Measurements from ENCODE around the gene EGR1.

The EGR1 gene

DNA sequence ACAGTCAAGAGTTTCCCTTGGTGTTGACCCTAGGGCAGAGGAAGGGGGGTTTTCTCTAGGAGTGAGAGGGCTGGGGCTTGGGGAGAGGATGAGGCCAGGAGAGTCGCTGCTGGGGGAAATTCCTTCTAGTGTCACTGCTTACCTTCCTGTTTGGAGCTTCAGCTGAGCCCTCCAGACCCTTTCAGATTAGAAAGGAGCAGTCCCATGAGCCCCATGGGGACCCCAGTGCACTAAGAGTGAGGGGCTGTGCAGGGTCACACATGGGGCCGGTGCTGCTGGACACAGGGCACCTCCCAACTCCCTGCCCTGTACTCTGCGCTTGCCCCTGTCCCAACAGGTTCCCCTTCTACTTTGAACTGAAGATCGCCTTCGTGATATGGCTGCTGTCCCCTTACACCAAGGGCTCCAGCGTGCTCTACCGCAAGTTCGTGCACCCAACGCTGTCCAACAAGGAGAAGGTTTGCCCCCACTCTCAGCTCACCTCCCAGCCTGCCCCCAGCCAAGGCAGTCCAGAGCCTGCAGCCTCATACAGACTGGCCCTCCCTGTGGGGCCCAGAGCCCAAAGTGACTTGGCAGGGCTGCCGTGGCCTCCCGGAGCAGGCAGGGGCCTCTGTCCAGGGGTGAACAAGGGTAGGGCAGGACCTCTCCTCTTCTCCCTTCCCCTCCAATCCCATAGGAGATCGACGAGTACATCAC lies 21.1 kb upstream of the EGR1 start:
- Histone ChIP-seq H3K4me3 (ENCODE audit: extremely low read depth, insufficient read depth, low read length, poor library complexity, severe bottlenecking) (no peak overlapping the region), H3K27ac (ENCODE audit: low read depth, low read length, severe bottlenecking) (no peak overlapping the region), H3K4me1 (ENCODE audit: control insufficient read depth, insufficient read depth, low read length, poor library complexity, severe bottlenecking) (peaks cover 9% of the 10 kb centered on the region), H3K9me3 (ENCODE audit: control insufficient read depth, low read length) (no peaks in the 10 kb centered on the region), H3K36me3 (ENCODE audit: control insufficient read depth, insufficient read depth, low read length) (no peaks in the 10 kb centered on the region)
- WGBS, 2 experiments (ENCODE audit: insufficient coverage in 2 of 2), result 96 to 97% methylated on average over 8 to 9 of the region's 13 CpGs

DNA sequence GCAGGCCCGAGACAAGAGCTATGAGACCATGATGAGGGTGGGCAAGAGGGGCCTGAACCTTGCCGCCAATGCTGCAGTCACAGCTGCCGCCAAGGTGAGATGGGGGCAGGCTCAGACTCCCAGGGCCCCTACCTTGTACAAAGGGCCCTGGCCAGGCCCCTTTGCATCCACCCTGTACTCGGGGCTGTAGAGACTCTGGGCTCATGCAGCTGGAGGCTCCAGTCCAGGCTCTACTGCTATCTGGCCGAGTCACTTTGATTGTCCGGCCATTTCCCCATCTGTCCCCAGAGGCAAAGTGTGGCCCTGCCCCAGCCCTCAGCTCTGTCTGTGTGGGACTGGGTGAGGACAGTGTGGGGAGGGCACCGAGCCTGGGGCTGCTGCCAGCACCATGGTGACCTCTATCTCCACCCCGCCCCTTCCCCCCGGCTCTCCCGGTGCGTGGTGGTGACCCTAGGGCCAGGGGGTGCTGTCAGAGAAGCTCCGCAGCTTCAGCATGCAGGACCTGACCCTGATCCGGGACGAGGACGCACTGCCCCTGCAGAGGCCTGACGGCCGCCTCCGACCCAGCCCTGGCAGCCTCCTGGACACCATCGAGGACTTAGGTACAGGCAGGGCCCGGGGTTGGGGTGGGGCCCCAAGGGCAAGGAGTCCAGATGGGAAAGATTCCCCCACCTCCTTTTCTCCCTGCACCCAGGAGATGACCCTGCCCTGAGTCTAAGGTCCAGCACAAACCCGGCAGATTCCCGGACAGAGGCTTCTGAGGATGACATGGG lies 20.3 kb upstream of the EGR1 start:
- Histone ChIP-seq H3K4me3 (ENCODE audit: extremely low read depth, insufficient read depth, low read length, poor library complexity, severe bottlenecking) (no peak overlapping the region), H3K9me3 (ENCODE audit: control insufficient read depth, low read length) (no peaks in the 10 kb centered on the region), H3K27ac (ENCODE audit: low read depth, low read length, severe bottlenecking) (no peak overlapping the region), H3K36me3 (ENCODE audit: control insufficient read depth, insufficient read depth, low read length) (no peaks in the 10 kb centered on the region), H3K4me1 (ENCODE audit: control insufficient read depth, insufficient read depth, low read length, poor library complexity, severe bottlenecking) (peaks cover 3% of the 10 kb centered on the region)
- WGBS, 2 experiments (ENCODE audit: insufficient coverage in 2 of 2), result 90 to 93% methylated on average over 20 to 22 of the region's 22 CpGs

DNA sequence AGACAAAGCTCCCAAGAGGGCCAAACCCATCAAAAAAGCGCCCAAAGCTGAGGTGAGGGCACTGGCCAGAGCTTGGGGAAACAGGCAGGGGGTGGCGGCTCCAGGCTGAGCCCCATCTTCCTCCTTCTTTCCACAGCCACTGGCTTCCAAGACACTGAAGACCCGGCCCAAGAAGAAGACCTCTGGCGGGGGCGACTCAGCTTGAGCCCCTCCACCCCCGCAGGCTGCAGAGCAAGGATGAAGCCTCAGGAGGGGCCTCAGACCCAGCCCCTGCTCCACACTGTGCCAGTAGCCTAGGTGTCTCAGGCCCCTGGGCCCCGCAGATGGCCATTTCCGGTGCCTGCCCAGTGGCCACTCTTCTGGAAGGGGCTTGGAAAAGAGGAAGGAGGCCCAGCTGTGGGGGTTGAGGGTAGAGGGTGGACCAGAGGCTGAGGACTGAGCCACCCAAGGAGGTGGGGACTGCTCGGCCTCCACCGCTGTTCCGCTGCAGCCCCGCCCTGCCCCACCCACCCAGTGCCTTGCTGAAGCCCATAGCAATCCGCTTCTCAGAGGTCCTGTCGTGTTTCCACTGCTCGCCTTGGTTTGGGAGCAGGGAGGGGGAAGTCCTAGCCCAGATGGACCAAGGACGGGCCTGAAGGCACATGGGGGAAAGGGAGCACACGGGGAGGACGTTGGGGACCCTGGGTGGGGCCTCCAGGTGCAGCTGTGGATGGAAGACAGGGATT lies 19.6 kb upstream of the EGR1 start:
- 93 to 94% methylated on average over 10 to 11 of the region's 18 CpGs for WGBS, 2 experiments (ENCODE audit: insufficient coverage in 2 of 2)
- H3K27ac ChIP-seq (ENCODE audit: low read depth, low read length, severe bottlenecking), result no peak overlapping the region
- peaks cover 3% of the 10 kb centered on the region for H3K4me1 ChIP-seq (ENCODE audit: control insufficient read depth, insufficient read depth, low read length, poor library complexity, severe bottlenecking)
- no peak overlapping the region for H3K4me3 ChIP-seq (ENCODE audit: extremely low read depth, insufficient read depth, low read length, poor library complexity, severe bottlenecking)
- H3K9me3 ChIP-seq (ENCODE audit: control insufficient read depth, low read length), result no peaks in the 10 kb centered on the region
- H3K36me3 ChIP-seq (ENCODE audit: control insufficient read depth, insufficient read depth, low read length), result no peaks in the 10 kb centered on the region

DNA sequence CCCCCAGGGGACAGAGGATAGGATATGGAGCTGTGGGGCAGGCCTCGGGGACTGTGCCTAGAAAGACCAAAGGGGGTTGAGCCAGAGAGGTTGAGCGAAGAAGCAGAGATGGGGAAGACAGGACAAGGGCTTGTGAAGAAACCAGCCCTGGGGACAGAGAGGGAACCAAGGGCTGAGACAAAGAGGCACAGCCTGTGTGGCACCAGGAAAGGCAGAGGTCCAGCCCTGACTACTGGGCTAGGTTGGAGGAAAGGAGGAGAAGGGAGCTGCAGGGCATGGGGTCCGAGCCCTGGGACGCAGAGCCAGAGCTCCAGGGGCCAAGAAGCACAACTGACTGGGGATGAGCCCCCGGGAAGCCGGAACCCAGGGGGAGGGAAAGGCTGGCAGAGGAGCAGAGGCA lies 17.2 kb upstream of the EGR1 start:
- no peak overlapping the region for H3K4me3 ChIP-seq (ENCODE audit: extremely low read depth, insufficient read depth, low read length, poor library complexity, severe bottlenecking)
- no peaks in the 10 kb centered on the region for H3K9me3 ChIP-seq (ENCODE audit: control insufficient read depth, low read length)
- H3K36me3 ChIP-seq (ENCODE audit: control insufficient read depth, insufficient read depth, low read length), result no peaks in the 10 kb centered on the region
- WGBS, 2 experiments (ENCODE audit: insufficient coverage in 2 of 2), result 86 to 92% methylated on average over 5 to 6 of the region's 6 CpGs
- no peak overlapping the region for H3K27ac ChIP-seq (ENCODE audit: low read depth, low read length, severe bottlenecking)
- H3K4me1 ChIP-seq (ENCODE audit: control insufficient read depth, insufficient read depth, low read length, poor library complexity, severe bottlenecking), result peaks cover 3% of the 10 kb centered on the region

DNA sequence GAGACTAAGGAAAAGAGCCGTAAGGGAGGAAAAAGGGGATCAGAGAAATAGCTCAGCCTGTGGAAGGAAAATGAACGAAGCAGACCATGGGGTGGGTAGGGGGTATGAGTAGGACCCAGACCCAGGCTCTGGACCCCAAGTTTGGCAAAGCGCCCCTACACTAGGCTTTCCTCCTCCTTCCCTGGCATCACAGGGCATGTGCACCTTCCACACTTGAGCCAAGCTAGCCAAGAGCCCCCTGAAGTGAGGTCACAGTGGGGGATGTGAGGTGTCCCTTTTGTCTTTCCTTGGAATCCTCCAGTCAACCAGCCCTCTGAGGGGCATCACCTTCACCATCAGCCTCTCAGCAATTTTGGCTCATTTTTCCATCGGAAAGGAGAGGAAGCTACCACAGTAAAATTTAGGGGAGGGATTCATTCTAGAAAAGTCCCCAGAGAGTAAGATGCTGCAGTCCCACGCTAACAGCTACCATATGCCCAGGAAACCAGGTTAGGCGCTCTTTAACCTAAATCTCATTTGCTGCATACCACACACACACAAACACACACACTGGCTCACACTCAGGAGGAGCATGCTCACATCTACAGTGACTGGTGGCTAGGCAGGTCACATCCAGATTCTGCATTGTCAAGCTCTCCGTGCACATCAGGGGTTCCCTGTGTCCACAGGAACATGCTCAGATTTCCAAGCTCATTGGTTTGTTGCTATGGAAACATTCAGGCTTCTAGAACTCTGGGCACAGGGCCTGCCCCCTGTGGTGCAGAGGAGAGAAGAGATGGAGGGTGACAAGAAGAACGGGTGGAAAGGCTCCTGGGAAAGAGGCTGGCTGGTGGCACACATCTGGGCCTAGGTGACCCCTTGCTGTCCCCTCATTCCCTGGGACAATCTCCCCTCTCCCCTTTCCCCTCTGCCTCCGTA lies 16.5 kb upstream of the EGR1 start:
- Histone ChIP-seq H3K4me1 (ENCODE audit: control insufficient read depth, insufficient read depth, low read length, poor library complexity, severe bottlenecking) (peaks cover 3% of the 10 kb centered on the region), H3K27ac (ENCODE audit: low read depth, low read length, severe bottlenecking) (no peak overlapping the region)
- 87 to 93% methylated on average over 4 to 6 of the region's 9 CpGs for WGBS, 2 experiments (ENCODE audit: insufficient coverage in 2 of 2)

DNA sequence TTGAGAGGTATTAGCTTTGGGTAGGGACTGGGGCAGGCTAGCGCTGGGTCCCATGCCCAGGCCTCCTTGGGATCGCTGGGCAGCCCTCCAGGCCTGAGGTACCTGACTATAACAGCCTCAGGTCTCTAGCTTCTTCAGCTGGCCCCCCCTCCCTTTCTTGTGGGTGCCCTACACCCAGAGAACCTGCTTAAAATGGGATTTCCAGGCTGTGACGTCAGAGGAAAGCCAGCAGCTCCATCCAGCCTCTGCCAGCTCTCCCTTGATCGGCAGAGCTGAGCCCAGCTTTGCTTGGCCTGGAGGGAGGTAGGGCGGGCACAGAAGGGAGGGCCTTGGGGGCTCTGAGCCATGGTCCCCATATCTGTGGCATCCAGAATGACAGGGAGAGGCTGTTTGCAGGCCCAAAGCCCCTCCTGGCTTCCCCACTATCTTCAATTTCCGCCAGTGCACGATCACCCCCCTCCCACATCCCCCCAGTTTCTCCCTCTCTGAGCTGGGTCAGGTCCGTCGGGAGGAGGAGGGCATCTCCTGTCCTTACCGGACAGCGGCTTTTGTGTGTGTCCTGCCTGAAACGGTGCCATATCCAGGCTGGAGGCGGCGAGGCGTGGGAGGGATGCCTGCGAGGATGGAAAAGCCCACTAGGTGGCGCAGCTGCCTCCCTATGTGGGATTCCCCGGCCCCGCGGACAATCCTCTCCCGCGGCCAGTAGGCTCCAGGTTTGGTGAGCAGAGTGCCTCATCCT lies 15.6 kb upstream of the EGR1 start:
- H3K4me1 ChIP-seq (ENCODE audit: control insufficient read depth, insufficient read depth, low read length, poor library complexity, severe bottlenecking), result peaks cover 3% of the 10 kb centered on the region
- 12 to 24% methylated on average over 19 to 20 of the region's 22 CpGs for WGBS, 2 experiments (ENCODE audit: insufficient coverage in 2 of 2)
- H3K4me3 ChIP-seq (ENCODE audit: extremely low read depth, insufficient read depth, low read length, poor library complexity, severe bottlenecking), result no peak overlapping the region
- no peaks in the 10 kb centered on the region for H3K36me3 ChIP-seq (ENCODE audit: control insufficient read depth, insufficient read depth, low read length)
- no peak overlapping the region for H3K27ac ChIP-seq (ENCODE audit: low read depth, low read length, severe bottlenecking)
- no peaks in the 10 kb centered on the region for H3K9me3 ChIP-seq (ENCODE audit: control insufficient read depth, low read length)

More for the DNA sequence above, 16.5 kb upstream of the EGR1 start:
- Histone ChIP-seq H3K36me3 (ENCODE audit: control insufficient read depth, insufficient read depth, low read length) (no peaks in the 10 kb centered on the region), H3K9me3 (ENCODE audit: control insufficient read depth, low read length) (no peaks in the 10 kb centered on the region), H3K4me3 (ENCODE audit: extremely low read depth, insufficient read depth, low read length, poor library complexity, severe bottlenecking) (no peak overlapping the region)

DNA sequence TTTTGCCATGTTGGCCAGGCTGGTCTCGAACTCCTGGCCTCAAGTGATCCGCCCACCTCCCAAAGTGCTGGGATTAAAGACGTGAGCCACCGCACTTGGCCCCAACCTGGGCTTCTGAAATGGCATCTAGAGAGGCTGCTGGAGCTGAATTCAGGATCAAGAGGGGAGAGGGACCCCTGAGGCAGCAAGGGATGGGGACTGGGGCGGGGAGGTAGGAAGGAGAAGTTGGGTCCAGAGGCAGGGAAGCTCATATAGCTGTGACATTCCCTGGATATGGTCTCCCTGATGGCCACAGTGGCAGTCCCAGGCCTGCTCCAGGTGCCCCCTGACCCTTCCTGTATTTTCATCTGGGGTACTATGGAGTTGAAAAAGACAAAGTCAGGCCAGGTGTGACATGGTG lies 14.3 kb upstream of the EGR1 start:
- 89 to 97% methylated on average over 5 of the region's 5 CpGs for WGBS, 2 experiments (ENCODE audit: insufficient coverage in 2 of 2)
- no peaks in the 10 kb centered on the region for H3K9me3 ChIP-seq (ENCODE audit: control insufficient read depth, low read length)
- H3K27ac ChIP-seq (ENCODE audit: low read depth, low read length, severe bottlenecking), result no peak overlapping the region
- H3K4me3 ChIP-seq (ENCODE audit: extremely low read depth, insufficient read depth, low read length, poor library complexity, severe bottlenecking), result no peak overlapping the region
- H3K4me1 ChIP-seq (ENCODE audit: control insufficient read depth, insufficient read depth, low read length, poor library complexity, severe bottlenecking), result peaks cover 3% of the 10 kb centered on the region
- H3K36me3 ChIP-seq (ENCODE audit: control insufficient read depth, insufficient read depth, low read length), result no peaks in the 10 kb centered on the region

DNA sequence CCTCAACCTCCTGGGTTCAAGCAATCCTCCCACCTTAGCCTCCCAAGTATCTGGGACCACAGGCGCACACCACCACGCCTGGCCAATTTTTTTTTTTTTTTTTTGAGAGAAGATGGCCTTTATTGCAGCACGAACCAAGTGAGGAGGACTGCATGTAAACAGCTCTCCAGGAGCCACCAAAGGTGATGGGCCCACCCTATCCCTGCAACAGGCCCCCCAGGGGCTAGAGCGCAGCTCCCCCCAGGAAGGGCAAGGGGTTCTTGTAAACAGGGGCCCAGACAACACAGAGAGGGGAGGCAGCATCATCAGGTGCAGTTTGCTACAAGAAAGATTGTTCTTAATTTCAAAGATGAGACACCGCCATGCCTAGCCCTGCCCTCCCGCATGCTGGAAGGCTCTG lies 12.6 kb upstream of the EGR1 start:
- Histone ChIP-seq H3K27ac (ENCODE audit: low read depth, low read length, severe bottlenecking) (no peak overlapping the region), H3K4me3 (ENCODE audit: extremely low read depth, insufficient read depth, low read length, poor library complexity, severe bottlenecking) (no peak overlapping the region), H3K36me3 (ENCODE audit: control insufficient read depth, insufficient read depth, low read length) (no peaks in the 10 kb centered on the region), H3K4me1 (ENCODE audit: control insufficient read depth, insufficient read depth, low read length, poor library complexity, severe bottlenecking) (peaks cover 3% of the 10 kb centered on the region), H3K9me3 (ENCODE audit: control insufficient read depth, low read length) (no peaks in the 10 kb centered on the region)
- 98 to 100% methylated on average over 3 of the region's 6 CpGs for WGBS, 2 experiments (ENCODE audit: insufficient coverage in 2 of 2)

DNA sequence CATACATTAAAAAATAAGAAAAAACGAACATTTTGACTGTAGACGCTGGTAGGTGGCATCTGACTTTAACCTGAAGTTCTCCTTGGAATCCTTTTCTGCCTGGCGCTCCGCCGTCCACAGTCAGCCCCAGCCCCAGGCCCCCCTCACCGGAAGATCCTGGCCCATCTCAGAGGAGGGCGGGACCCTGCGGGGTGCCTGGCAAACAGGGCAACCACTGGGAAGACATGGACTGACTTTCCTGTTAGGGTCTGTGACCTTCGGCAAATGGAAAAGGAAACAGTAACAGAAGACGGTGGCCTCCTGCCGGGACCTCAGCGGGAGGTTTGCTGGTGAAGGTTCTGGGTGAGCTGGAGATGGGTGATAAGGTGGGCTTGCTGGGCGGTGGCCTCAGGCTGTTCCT lies 11.7 kb upstream of the EGR1 start:
- Histone ChIP-seq H3K36me3 (ENCODE audit: control insufficient read depth, insufficient read depth, low read length) (no peaks in the 10 kb centered on the region), H3K27ac (ENCODE audit: low read depth, low read length, severe bottlenecking) (no peak overlapping the region), H3K4me3 (ENCODE audit: extremely low read depth, insufficient read depth, low read length, poor library complexity, severe bottlenecking) (no peak overlapping the region), H3K4me1 (ENCODE audit: control insufficient read depth, insufficient read depth, low read length, poor library complexity, severe bottlenecking) (peaks cover 2% of the 10 kb centered on the region), H3K9me3 (ENCODE audit: control insufficient read depth, low read length) (no peaks in the 10 kb centered on the region)
- 91 to 92% methylated on average over 8 to 12 of the region's 13 CpGs for WGBS, 2 experiments (ENCODE audit: insufficient coverage in 2 of 2)

All from mesodermal cell (in vitro differentiated cells).